HTR-8/SVneo (cell line): ENCODE data around the gene STT3B.
"Not testable (repeated sequence)": the region's sequence is repeated elsewhere in the genome, so short reads cannot be mapped to it uniquely, and the experiment has no call there.

Experiments
- DNase-seq: peaks from one replicate; pipeline ENCODE4 v3.0.0; 2011; ENCODE audit warnings: low spot score, mixed read lengths; ENCODE audit not compliant: insufficient read length
- FAIRE-seq: peaks from 2 replicates; lab custom pipeline; 2011; peaks lifted over from hg19 to GRCh38; lab: Jason Lieb, UNC

The STT3B gene

DNA sequence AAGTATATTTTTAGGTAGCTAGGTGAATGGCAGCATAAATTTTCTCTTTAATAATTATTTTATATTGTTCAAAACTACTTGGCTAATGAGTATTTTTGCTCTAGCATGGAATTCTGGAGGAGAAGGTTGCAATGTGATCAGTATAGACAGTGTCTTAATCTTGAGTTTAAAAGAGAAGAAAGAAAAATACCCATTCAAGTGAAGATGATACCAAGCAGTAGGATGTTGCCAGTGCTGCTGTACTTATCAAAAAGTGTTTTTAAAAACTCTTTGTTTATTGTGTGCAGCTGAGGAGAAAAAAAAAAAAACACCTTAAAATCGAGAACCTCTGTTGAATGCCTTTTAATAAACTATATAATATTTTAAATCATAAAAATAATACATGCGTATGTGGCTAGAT, 47.9 kb downstream of the STT3B start:
- no peak for FAIRE-seq

DNA sequence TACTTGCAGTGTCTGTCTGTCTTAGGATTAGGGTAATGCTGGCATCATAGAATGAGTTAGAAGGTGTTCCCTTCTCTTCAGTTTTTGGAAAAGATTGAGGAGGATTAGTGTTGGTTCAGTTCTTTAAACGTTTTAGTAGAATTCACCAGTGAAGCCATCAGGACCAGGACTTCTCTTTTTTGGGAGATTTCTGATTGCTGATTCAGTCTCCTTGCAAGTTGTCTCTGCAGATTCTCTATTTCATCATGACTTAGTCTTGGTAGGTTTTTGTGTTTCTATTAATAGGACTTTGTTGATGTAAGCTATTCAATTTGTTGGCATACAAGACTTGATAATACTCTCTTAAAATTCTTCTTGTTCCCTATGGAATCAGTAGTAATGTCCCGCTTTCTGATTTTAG, 48.9 kb downstream of the STT3B start:
- FAIRE-seq (no peak), DNase-seq (no peak)

More for the DNA sequence above, 47.9 kb downstream of the STT3B start:
- DNase-seq: no peak

DNA sequence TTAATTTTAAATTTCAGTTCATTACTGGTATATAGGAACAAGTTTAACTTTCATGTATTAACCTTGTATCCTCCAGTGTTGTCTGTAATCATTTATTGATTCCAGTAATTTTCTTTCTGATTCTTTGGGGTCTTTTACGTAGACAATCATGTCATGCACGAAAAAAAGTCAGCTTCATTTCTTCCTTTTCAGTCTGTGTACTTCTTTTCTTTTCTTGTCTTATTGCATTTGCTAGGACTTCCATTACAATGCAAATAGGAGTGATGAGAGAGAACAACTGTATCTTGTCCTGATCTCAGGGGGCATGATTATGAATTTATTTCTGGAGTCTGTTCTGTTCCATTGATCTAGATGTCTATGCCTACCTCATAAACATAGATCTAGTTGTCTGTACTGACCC, 56.5 kb downstream of the STT3B start:
- FAIRE-seq (no peak), DNase-seq (no peak)

DNA sequence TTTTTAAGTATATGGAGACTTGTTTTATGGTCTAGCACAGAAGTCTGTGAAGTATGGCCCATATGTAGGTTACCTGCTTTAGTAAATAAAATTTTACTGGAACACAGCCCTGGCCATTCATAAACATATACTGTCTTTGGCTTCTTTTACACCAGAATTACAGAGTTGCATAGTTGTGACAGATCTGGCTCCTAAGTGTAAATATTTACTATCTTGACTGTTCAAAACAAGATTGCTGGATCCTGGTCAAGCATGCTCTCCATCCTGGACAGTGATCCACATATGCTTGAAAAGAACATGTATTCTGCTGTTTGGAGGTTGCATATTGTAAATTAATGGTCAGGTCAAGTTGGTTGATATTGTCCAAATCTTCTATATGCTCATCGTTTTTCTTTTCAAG, 57.9 kb downstream of the STT3B start:
- DNase-seq (no peak), FAIRE-seq (no peak)

DNA sequence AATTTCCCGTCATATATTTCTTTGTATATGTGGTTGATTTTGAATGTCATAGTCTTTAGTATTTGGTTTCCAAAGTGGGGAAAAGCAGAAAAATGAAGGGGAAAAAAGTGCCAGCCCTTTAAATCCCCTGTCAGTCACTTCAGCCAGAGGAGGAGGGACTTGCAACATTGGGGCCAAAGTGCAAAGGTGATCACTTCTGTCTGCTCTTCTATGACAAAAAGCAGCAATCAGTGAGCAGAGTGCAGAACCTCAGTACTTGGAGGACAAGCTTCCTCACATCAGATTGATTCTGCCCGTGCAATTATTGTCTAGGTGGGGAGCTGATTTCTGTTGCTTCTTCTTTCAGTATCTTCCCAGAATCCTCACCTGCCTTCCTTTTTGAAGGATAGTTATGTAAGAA, 60.0 kb downstream of the STT3B start:
- no peak for DNase-seq
- FAIRE-seq: no peak

DNA sequence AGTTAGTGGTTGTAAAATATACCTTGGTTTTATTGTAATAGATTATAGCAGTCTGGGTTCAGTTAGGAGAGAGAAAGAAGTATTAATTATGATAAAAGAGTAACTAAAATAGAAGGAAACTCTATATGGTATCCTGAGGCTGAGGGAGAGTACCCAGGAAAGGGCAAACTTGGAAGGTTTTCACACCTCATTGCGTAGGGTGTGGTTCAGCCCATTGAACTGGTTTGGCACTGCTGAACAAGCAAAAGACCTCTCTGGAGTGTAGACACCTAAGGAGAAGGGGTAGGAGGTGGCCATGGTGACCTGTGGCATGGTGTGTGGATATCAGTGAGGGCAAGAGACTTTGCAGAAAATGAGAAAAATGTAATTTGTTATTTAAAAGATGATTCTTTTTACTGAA, 63.5 kb downstream of the STT3B start:
- FAIRE-seq: no peak

DNA sequence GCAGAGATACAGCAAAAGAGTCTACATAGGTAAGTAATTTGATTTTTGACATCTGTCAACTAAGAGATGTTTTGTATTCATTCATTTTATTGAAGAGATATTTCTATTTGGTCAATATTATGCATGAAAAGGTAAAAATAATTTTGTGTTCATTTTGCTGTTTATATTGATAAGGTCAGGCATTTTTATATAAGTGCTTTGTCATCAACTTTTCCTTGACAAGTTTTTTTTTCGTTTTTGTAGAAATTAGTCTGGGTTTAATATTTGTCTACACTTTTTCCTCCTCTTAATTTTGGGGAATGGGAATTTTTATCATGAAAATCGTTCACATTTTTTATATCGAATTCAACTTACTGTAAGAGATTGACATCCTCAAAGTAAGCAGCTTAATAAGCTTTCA, 67.7 kb downstream of the STT3B start:
- DNase-seq: no peak
- no peak for FAIRE-seq

More for the DNA sequence above, 63.5 kb downstream of the STT3B start:
- DNase-seq: no peak

DNA sequence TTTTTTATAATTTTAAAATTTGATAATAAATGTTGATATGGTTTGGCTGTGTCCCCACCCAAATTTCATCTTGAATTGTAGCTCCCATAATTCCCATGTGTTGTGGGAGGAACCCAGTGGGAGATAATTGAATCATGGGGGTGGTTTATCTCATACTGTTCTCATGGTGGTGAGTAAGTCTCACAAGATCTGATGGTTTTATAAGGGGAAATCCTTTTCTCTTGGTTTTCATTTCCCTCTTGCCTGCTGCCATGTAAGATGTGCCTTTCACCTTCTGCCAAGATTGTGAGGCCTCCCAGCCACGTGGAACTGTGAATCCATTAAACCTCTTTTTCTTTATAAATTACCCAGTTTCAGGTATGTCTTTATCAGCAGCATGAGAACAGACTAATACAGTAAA, 72.6 kb downstream of the STT3B start:
- FAIRE-seq, DNase-seq: not testable (repeated sequence)

DNA sequence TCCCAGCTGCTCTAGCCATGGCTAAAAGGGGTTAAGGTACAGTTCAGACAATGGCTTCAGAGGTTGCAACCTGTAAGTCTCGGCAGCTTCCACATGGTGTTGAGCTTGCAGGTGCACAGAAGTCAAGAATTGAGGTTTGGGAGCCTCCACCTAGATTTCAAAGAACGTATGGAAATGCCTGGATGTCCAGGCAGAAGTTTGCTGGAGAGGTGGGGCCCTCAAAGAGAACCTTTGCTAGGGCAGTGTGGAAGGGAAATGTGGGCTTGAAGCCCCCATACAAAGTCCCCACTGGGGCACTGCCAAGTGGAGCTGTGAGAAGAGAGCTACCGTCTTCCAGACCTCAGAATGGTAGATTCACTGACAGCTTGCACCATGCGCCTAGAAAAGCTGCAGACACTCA, 73.7 kb downstream of the STT3B start:
- DNase-seq (no peak), FAIRE-seq (no peak)

DNA sequence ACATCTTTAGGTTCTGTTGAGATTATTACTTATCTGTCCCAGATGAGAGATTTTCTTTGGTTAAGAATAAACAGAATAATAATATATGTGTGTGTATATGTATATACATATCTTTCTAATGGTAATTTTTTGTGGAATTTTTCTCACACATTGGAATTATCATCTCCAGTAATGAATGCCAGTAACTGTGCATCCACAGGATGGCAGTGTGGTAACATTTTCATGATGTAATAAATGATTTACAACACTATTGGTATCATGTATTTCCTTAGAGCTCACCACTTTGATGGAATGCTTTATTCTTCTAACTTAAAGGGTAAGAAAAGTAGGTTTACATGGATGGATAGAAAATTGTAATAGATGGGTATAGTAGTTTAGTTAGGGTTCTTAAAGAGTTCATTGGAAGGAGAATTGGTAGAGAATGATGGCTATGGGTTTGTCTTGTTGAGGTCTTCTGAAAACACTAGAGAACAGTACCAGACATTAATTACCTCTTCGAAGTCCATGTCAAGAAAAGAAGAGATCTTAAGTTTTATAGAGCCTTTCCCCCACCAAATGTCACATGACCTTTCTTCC, 78.1 kb downstream of the STT3B start:
- DNase-seq: peak; percentile 22
- FAIRE-seq: no peak

DNA sequence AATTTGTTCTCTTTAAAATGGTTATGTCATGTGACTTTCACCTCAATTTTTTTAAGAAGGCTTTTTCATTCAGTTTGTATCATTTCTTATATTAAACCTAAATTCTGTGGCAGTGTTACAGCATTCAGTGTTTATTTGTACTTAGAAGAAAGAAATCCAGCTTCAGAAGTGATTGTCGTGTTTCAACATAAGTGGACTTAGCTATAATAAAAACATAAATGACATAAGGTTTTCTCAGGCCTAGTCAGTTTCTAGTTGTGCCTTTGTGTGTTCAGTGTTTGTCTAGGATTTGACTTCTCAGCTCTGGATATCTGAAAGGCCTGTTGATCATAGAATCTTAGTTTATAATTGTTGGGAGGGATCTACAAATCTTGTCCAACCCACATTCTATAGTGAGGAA, 80.5 kb downstream of the STT3B start:
- no peak for FAIRE-seq

DNA sequence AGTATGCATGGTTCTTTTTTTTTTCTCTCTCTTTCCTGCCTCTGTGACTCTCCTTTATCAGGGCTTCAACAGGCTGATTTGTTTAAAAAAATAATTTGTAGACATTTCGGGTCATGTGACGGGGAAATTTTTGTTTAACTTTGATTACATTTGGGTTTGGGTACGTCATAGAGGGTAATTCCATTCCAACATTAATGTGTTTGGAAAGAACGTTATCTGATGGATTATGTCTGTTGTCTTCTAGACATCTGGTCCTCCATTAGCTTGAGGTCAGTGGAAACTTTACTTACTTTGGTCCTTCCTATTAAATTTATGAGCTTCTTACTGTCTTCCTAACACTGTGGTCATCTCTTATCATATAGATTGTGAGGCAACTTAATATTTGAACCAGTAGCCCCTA, 80.9 kb downstream of the STT3B start:
- FAIRE-seq (no peak), DNase-seq (no peak)

More for the DNA sequence above, 80.5 kb downstream of the STT3B start:
- DNase-seq: no peak

DNA sequence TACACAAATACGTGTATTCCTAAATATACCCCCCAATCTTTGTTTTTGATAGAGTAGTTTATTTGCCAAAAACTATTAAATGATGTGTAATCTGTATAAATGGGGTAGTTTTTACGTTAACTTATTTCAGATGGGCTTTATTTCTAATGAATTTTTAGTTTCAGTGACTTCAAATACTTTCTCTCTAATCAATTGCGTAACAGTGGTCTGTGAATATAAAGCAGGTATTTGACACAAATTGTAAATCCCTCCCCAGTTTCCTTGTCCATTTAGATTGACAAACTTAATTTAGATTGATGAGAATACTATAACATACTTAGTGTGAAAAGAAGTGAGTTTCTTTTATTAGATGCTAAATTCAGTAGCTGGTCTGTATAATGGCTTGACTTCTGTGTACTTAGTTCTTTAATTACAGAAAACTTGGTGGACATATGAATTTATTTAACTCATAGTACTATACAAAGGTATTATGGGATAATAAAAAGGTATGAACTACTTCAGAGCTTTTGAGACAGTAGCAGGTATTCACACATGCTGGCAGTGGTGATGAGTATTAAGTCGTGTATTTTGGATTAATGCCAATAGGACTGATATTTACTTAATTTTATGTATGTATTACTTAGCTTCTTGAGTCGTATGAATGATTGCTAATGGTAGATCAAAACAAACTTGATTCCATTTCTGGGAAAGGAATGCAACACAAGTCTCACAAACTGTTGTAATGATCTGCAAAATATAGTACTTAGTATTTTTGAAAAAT, 81.6 kb downstream of the STT3B start:
- FAIRE-seq (no peak), DNase-seq (no peak)

DNA sequence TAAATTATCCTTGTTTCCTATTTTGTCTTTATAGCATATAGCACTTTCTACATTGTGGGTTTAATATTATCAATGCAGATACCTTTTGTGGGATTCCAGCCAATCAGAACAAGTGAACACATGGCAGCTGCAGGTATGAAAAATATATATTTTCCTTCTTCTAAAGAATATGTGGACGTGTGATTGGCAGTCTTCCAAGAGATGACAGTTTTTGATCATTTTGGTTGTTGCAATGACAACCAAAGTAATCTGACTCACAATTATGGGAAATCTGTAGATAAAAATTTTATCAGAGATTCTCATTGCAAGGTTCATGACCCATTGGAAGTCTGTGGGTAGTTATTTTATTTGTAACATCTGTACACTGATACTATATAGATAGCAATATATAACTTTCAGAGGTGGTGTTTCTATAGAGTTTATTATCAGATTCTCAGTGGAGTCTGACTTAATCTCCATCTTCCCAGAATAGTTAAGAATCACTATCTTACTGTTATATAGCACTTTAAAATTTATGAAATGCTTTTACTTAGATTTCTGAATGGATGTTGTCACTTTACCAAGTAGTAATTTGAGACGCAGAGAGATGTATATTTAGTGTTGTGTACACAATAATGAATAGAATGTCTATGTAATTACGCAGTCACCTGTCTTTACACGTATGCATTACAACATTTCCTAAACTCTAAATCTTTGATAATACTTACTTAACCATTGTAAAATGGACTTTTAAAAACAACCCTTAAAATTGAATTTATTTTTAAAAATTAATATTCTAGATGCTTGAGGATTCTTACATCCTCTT, 82.5 kb downstream of the STT3B start:
- FAIRE-seq: no peak
- DNase-seq: no peak

DNA sequence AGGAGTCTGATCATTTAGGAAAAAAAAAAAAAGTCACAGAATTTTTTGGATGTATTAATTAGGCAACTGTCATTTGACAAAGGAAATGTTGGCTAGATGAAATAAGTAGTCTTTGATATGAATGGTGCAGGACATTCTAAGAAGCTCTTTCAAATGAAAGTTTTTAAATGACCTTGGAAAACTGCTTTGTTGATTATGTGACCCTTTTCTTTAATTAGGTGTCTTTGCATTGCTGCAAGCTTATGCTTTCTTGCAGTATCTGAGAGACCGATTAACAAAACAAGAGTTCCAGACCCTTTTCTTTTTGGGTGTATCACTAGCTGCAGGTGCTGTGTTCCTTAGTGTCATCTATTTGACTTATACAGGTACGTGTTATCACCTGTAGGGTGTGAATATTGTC, 84.0 kb downstream of the STT3B start:
- DNase-seq: no peak
- FAIRE-seq: no peak

DNA sequence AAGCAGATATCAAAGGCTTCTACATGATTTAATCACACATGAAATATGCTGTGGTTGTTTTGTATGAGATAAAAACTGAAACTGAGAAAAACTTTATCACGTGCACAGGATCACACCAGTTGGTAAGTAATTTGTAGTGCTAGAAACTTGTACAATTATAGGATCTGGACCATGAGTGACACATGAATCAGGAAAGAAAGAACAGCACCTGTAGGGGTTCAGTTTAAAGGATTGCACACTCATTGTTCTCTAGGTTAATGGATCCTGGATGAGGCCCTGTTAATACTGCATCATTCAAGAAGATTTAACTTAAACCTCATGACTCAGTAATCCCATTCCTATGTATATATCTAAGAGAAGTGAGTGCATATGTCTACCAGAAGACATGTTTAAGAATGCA, 87.9 kb downstream of the STT3B start:
- DNase-seq: no peak
- no peak for FAIRE-seq

DNA sequence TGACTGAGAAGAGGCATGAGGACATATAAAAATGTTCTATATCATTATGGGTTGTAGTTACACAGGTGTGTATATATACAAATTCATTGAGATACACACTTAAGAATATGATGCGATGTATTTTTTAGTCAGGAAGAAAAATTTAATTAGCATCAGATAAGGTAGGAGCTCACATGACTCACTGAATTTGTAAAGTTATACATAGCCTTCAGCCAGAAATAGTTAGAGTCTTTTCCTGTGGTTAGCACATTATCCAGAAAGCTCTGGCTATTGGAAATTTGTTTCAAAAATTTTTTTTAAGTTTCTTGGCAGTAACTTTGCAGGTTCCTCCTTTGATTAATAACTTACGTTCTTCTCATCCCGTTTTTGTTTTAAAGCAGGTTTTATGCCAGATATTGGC, 88.6 kb downstream of the STT3B start:
- FAIRE-seq (no peak), DNase-seq (no peak)

DNA sequence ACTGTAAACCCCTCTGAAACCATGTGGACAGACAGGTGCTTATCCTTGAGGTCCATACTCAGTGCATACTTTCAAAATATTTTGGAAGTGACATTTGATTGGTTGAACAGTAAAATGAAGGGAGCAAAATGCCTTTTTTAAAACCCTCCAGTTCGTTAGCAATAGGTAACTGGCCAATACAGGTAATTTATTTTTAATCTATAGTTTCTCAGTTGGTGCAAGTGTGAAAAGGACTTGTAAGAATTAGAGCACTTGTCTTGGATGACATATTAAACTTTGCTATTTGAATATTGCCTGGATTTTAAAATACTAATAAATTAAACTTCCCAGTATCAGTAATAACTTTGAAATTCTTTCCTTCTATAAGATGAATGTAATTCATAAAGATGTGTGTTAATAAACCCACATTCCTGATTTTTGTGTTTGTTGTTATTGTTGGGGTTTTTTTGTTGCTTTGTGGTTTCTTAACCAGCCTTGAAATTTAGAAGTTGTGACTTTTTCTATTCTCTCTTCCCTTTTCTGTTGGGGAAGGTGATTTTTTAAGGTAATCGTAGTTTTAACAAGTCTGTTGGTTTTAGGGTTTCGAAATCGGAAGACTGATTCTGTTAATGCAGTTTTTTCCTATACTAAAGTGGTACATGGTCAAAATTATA, 90.0 kb downstream of the STT3B start:
- no peak for FAIRE-seq
- no peak for DNase-seq

DNA sequence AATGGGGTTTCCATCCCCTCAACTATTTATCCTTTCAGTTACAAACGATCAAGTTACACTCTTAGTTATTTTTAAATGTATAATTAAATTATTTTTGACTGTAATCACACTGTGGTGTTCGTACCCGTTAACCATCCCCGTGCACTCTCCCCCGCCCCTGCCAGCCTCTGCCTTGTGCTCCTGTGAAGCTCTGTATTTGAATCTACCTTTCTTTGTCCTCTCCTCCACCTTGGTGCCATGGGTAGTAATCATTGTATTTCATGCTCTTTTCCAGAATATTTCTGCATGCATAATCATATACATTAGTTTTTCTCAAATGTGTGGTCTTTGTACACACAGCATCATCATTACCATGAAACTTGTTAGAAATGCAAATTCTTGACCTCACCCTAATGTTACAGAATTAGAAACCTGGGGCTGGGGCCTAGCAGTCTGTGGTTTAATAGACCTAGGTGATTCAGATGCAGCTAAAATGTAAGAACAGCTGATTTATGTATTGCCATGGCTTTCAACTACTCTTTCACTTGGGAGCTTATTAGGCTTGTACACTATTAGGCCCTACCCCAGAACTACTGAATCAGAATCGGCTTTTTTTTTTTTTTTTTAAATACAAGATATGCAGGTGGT, 91.5 kb downstream of the STT3B start:
- FAIRE-seq (no peak), DNase-seq (no peak)

DNA sequence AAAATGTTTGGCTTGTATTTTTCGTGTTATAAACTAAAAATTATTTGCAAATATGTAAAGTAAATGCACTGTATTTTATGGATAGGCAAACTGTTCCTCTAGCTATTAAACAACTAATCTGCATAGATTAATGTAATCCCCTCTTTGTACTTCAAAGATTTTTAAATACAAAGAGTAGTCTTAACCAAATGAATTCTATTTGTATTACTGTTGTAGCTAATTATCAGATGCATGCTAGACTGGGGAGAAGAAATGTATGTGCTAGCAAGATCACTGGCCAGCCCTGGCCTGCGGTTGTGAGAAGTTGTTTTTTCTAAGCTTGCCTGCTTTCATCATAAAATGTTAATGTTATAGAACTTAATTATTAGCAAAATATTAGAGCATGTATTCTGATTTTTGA, 92.6 kb downstream of the STT3B start:
- DNase-seq (no peak), FAIRE-seq (no peak)
